ENCODE results near the gene P4HA1.
A peak's percentile ranks its signal among the peaks of the same experiment; 100 is the strongest.
"Not testable (repeated sequence)": the region's sequence is repeated elsewhere in the genome, so short reads cannot be mapped to it uniquely, and the experiment has no call there.

Gene P4HA1

DNA sequence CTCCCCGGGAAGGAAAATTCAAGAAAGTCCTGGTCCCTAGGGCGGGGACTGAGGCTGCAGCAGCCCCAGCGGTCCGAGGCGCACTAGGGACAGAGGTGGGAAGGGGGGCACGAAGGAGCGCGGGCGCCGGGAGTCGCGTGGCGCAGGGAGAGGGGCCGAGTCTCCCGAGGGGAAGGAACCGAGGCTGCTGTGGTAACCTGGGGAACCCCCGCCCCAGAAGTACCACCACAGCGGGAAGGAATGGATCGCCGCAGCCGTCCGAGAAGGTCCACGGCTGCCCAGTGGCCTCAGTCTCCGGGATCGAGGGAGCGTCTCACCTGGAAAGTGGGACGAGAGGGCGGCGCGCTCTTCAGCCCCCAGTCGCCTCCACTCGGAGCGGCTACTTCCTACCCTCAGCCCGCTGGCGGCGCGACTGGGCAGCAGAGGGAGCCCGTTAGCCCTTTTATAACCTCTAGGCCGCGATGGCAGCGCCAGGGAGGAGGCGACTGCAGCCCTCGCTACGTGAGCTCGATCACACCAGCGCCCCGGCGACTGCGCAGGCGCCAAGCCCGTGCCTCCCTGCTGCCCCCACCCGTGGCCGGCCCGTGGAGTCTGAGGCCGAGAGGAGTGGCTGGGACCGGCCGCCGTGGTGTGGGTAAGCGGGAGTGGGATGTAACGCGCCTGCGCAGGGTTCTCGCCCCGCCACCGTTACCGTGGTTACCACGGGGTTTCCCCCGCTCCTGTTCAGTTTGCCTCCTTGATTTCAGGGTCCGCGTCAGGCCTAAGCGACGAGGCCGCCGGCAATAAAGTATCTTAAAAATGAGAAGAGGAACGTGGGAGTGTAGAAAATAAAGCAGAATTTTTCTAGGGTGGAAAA lies at the start of gene P4HA1:
P4HA1 (minus strand) TSS at position 418 of the 856 bp plus-strand sequence. CDS start 21,983 bp downstream, outside the sequence.
- peak; percentile 100 for DNase-seq

DNA sequence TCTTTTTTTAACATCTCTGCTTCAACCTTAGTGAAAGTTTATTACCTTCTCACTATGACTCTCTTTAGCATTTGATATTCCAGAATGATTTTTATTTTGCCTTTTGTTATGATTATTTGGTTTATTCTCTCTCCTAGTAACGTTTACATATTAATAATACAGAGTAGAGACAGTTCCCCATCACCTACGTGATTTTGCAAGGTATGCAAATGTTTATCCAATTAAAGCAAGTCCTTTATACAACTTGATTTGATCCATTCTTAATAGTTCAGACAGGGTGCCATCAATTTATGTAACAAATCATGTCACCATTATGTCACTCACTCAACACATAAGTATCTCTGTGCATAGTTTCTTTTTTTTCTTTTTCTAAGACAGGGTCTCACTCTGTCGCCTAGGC lies 44.9 kb upstream of the P4HA1 start:
- no peak for DNase-seq

DNA sequence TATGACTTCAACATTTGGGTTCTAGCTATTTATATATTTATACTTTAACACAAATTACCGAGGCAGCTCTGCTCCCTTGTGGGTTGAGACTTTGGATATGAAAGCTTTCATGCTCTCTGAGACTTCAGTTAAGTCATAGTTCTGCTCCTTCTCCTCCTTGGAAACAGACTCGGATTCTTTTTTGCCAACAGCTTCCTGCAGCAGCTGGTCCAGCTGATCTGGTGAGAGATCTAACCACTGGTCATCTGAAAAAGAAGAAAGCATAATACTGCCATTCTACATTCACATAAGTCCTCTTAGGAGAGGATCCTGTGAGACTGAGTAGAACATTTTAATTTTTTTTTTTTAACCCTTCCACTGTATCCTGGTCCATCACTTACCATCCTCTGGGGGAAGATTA lies 42.6 kb upstream of the P4HA1 start:
- no peak for DNase-seq

DNA sequence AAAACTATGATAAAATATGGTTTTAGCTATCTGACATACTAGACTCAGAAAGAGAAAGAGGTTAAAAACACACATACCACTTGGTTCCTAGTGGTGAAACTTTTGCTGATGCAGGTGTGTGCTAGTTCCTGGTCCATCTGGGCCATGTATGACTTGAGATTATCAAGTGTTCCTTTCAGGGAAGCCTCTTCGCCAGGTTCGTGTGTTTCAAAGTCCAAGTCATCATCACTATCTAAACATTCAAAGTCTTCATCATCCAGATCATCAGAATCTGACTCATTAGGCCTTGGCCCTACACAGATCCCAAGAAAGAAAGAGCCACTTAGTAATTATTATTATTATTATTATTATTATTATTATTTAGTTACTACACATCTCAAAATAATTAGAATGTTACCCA lies 40.0 kb upstream of the P4HA1 start:
- no peak for DNase-seq

GRCh38 chr10:73134727-73135126 lies 38.1 kb upstream of the P4HA1 start:
- DNase-seq, result no peak

- no peak for DNase-seq
These were observed 35.4 kb upstream of the P4HA1 start for GRCh38 chr10:73131913-73132686.

DNA sequence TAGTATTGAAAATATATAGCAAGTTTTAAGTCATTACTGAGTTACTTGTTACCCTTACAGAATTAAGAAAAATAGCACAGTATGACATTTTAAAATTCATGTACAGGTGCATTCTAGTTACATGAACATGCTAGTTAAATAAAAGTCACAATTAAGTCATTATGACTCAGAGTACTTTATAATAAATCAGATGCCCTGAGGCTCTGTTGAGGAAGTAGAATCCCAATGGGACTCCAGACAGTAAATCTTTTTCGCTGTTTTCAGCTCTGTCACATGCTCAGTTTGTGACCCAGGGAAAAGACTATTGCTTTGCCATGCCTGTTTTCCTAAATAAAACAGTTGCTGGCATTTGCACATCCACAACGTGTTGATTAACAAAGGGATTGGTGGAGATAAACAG lies 34.6 kb upstream of the P4HA1 start:
- DNase-seq, result no peak

DNA sequence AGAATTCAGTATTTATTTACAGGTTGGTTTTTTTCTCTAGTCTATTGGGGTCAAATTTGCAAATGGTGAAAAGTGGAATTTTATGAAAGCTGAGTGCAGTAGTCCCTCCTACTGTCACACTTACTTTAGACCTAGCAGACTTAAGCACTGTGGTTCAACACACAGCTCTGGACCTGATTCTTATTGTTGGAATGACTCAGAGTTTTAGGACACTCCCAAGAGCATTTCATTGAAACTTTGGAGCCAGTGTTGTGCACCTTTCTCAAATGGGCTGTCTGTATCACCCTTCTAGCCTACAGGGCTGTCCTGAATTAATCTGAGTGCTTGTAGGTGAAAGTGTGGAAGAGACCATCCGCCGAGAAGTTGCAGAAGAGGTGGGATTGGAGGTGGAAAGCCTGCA lies 29.7 kb upstream of the P4HA1 start:
- no peak for DNase-seq

- DNase-seq, result no peak
These were observed 23.3 kb upstream of the P4HA1 start for GRCh38 chr10:73119952-73120351.

DNA sequence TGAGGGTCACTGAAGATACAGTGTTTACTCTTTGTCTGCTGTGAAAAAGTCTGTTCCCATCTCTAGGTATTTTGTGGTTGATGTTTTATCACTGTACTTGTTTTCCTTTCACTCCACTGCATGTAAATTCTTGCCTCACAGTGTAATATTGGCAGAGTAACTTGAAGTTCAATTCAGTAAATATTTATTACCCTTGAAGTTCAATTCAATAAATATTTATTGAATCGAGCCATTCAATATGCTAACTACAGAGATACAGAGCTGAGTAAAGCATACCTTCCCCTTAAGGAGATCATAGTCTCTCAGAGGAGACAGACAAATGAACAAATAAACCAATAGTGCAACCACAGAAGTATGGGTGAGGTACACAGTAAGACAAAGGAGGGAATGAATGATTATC lies 22.8 kb upstream of the P4HA1 start:
- no peak for DNase-seq

- DNase-seq, result no peak
These were observed 21.5 kb upstream of the P4HA1 start for GRCh38 chr10:73117976-73118743.

DNA sequence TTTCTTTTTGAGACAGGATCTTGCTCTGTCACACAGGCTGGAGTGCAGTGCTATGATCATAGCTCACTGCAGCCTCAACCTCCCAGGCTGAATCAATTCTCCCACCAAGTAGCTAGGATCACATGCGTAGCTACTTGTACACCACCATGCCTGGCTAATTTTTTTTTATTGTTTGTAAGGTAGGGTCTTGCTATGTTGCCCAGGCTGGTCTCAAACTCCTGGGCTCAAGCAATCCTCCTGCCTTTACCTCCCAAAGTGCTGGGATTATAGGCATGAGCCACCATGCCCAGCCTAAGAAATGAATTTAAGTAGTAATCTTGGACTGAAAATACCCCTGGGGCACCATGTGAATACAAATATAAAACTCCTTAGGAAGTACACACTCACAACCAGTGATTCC lies 19.4 kb upstream of the P4HA1 start:
- no peak for DNase-seq

- peak; percentile 58 for DNase-seq
These were observed 16.9 kb upstream of the P4HA1 start for GRCh38 chr10:73113551-73113950.

- DNase-seq, result not testable (repeated sequence)
These were observed 15.4 kb upstream of the P4HA1 start for GRCh38 chr10:73112032-73112431.

- DNase-seq, result peak; percentile 91
These were observed 13.7 kb upstream of the P4HA1 start, which contains the start of gene NUDT13 for GRCh38 chr10:73110345-73110849. TSS of gene NUDT13 (plus strand) at chr10:73110455. CDS start at chr10:73114366, 3,911 bp downstream.

DNA sequence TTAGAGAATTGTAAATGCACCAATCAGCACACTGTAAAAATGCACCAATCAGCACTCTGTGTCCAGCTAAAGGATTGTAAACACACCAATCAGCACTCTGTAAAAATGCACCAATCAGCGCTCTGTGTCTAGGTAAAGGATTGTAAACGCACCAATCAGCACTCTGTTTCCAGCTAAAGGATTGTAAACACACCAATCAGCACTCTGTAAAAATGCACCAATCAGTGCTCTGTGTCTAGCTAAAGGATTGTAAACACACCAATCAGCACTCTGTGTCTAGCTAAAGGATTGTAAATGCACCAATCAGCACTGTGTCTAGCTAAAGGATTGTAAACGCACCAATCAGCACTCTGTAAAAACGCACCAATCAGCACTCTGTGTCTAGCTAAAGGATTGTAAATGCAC lies 12.6 kb upstream of the P4HA1 start:
- DNase-seq, result not testable (repeated sequence)

- DNase-seq, result no peak
These were observed 9.6 kb upstream of the P4HA1 start for GRCh38 chr10:73106301-73106700.

DNA sequence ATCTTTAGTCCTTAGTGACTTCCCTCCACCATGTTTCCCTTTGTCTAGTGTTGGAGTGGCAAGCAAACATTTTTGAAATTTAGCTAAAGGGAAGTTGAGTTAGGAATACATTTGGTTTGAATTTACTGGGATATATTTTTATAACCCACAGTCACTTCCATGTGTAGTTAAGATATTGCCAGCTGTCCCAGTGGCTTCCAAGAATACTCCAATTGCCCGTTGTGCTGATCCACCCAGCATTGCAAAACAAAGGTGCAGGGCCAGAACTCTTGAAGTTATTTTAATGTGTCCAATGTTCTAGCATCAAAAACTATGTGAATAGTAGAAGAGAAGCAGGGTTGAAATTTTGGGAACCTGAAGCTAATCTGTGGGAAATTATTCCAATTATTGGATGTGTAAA lies 2.5 kb upstream of the P4HA1 start:
- DNase-seq, result no peak

- DNase-seq, result no peak
These were observed 622 bp upstream of the P4HA1 start for GRCh38 chr10:73097305-73097670.

DNA sequence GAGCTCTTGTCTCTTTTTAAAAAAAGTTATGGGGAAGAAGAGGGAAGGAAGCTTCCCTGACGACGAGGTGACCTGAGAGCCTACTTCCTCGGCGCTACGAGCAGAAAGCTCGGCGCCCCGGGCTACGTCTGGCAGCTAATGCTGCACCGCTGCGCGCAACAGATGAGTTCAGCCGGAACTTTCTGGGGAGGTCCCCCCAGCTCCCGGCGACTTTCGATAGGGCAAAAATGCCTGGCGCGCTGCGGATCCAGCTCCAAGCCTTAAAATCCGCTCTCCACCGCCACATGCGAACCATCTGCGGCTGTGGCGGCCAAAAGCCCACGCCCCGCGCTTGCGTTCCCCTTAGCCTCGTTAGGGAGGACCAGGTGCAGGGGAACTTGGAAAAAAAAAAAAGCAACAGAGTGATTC lies 621 bp downstream of the P4HA1 start:
- DNase-seq, result peak; percentile 82

GRCh38 chr10:73095481-73096021 lies 1.1 kb downstream of the P4HA1 start:
- peak; percentile 83 for DNase-seq

GRCh38 chr10:73094986-73095480 lies 1.6 kb downstream of the P4HA1 start:
- no peak for DNase-seq
